Measurements from ENCODE around the gene KRTAP23-1.

Gene KRTAP23-1

GRCh38 chr21:30332681-30333080, 15.7 kb downstream of the KRTAP23-1 start:
- Histone ChIP-seq H4K20me1 (ENCODE audit: insufficient read depth) (no peaks in the 10 kb centered on the region), H3K4me1 (ENCODE audit: low read depth, poor library complexity, severe bottlenecking) (no peaks in the 10 kb centered on the region), H3K4me2 (no peak overlapping the region), H3K27me3 (ENCODE audit: insufficient read depth, low read depth) (no peaks in the 10 kb centered on the region), H3K4me3 (IDR thresholded peaks at IDR 0.05; ENCODE audit: insufficient read depth, low read depth, low read length) (no peak overlapping the region), H2AFZ (ENCODE audit: low read depth) (no peak overlapping the region), H3K27ac (no peak overlapping the region), H3K36me3 (ENCODE audit: insufficient read depth) (no peaks in the 10 kb centered on the region), H3K79me2 (ENCODE audit: insufficient read depth, low read depth) (no peaks in the 10 kb centered on the region), H3K9ac (no peak overlapping the region)
- no peak for TF ChIP-seq CTCF (conservative IDR thresholded peaks at IDR 0.05; ENCODE audit: low read depth, low read length)

GRCh38 chr21:30329203-30329875, 19.1 kb downstream of the KRTAP23-1 start:
- H4K20me1 ChIP-seq (ENCODE audit: insufficient read depth) = no peaks in the 10 kb centered on the region
- H3K27me3 ChIP-seq (ENCODE audit: insufficient read depth, low read depth) = no peaks in the 10 kb centered on the region
- H3K9ac ChIP-seq = no peak overlapping the region
- H3K4me1 ChIP-seq (ENCODE audit: low read depth, poor library complexity, severe bottlenecking) = no peaks in the 10 kb centered on the region
- no peak for TF ChIP-seq CTCF (conservative IDR thresholded peaks at IDR 0.05; ENCODE audit: low read depth, low read length)
- no peaks in the 10 kb centered on the region for H3K79me2 ChIP-seq (ENCODE audit: insufficient read depth, low read depth)
- no peak overlapping the region for H2AFZ ChIP-seq (ENCODE audit: low read depth)
- H3K36me3 ChIP-seq (ENCODE audit: insufficient read depth) = no peaks in the 10 kb centered on the region
- no peak overlapping the region for H3K4me3 ChIP-seq (IDR thresholded peaks at IDR 0.05; ENCODE audit: insufficient read depth, low read depth, low read length)
- H3K27ac ChIP-seq = no peak overlapping the region
- H3K4me2 ChIP-seq = no peak overlapping the region

GRCh38 chr21:30326390-30326789, 22.0 kb downstream of the KRTAP23-1 start:
- Histone ChIP-seq H3K27ac (no peak overlapping the region), H3K79me2 (ENCODE audit: insufficient read depth, low read depth) (no peaks in the 10 kb centered on the region), H3K9ac (no peak overlapping the region), H3K4me2 (no peak overlapping the region), H3K4me3 (IDR thresholded peaks at IDR 0.05; ENCODE audit: insufficient read depth, low read depth, low read length) (no peak overlapping the region), H3K27me3 (ENCODE audit: insufficient read depth, low read depth) (no peaks in the 10 kb centered on the region), H3K4me1 (ENCODE audit: low read depth, poor library complexity, severe bottlenecking) (no peaks in the 10 kb centered on the region), H2AFZ (ENCODE audit: low read depth) (no peak overlapping the region), H4K20me1 (ENCODE audit: insufficient read depth) (no peaks in the 10 kb centered on the region), H3K36me3 (ENCODE audit: insufficient read depth) (no peaks in the 10 kb centered on the region)
- TF ChIP-seq CTCF (conservative IDR thresholded peaks at IDR 0.05; ENCODE audit: low read depth, low read length) = no peak

GRCh38 chr21:30320215-30320614, 28.2 kb downstream of the KRTAP23-1 start, which contains the start of gene KRTAP26-1:
TSS of gene KRTAP26-1 (minus strand) at chr21:30320315. CDS start at chr21:30320035, 280 bp downstream.
- no peaks in the 10 kb centered on the region for H3K4me1 ChIP-seq (ENCODE audit: low read depth, poor library complexity, severe bottlenecking)
- H3K4me3 ChIP-seq (IDR thresholded peaks at IDR 0.05; ENCODE audit: insufficient read depth, low read depth, low read length) = no peak within 1 kb of the TSS
- H3K27ac ChIP-seq = no peak within 1 kb of the TSS
- no peaks in the 10 kb centered on the region for H3K36me3 ChIP-seq (ENCODE audit: insufficient read depth)
- H3K4me2 ChIP-seq = no peak within 1 kb of the TSS
- H3K79me2 ChIP-seq (ENCODE audit: insufficient read depth, low read depth) = no peaks in the 10 kb centered on the region
- TF ChIP-seq CTCF (conservative IDR thresholded peaks at IDR 0.05; ENCODE audit: low read depth, low read length) = no peak
- no peaks in the 10 kb centered on the region for H3K27me3 ChIP-seq (ENCODE audit: insufficient read depth, low read depth)
- no peak within 1 kb of the TSS for H2AFZ ChIP-seq (ENCODE audit: low read depth)
- no peak within 1 kb of the TSS for H3K9ac ChIP-seq
- no peaks in the 10 kb centered on the region for H4K20me1 ChIP-seq (ENCODE audit: insufficient read depth)
